HEK293T (cell line): Measurements from ENCODE around the gene TCERG1L.

Experiments used
- BHLHE40 ChIP-seq: fragments of 450-650 bp; IDR thresholded peaks from 2 replicates; pipeline ENCODE4 v1.6.1; 2016; ENCODE audit warnings: mild to moderate bottlenecking, moderate library complexity, borderline replicate concordance
- FOXA1 ChIP-seq: fragments of 450-650 bp; IDR thresholded peaks from 2 replicates; pipeline ENCODE4 v1.6.1; 2016; ENCODE audit warnings: mild to moderate bottlenecking
- FOXM1 ChIP-seq: fragments of 450-650 bp; IDR thresholded peaks from 2 replicates; pipeline ENCODE4 v1.6.1; 2017; ENCODE audit warnings: mild to moderate bottlenecking, borderline replicate concordance
- HDGF ChIP-seq: fragments of 450-650 bp; IDR thresholded peaks from 2 replicates; pipeline ENCODE4 v1.6.1; 2017; ENCODE audit warnings: antibody characterized with exemption, borderline replicate concordance
- SP1 ChIP-seq: fragments of 450-650 bp; IDR thresholded peaks from 2 replicates; pipeline ENCODE4 v1.6.1; 2017

DNA sequence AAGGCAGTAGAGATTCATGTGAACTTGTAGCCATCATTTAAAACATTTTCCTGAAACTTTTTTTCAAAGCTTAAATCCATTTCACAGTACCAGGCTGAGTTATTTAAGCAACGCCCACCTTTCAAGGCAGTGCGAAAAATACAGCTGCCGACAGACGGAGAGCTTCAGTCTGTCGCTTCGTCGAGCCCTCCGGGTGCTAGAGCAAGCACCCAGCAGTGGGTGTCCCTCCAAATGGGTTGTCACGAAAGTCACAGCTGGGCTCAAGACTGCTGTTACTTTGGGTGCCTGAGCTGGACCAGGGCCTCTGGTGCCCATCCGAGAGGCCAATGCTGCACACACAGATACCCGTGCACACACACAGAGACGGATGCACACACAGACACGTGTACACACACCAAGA is 135.6 kb downstream of the TCERG1L start:
- TF ChIP-seq FOXA1 = no peak
- no peak for TF ChIP-seq SP1
- TF ChIP-seq FOXM1 = no peak
- no peak for TF ChIP-seq HDGF
- no peak for TF ChIP-seq BHLHE40
